GM21390 (cell line): Measurements from ENCODE around the gene AFTPH.
A peak's percentile ranks its signal among the peaks of the same experiment; 100 is the strongest.

Experiments
- ATAC-seq: cut with Tn5 transposase; IDR thresholded peaks from one replicate; pipeline ENCODE4 v1.9.1; 2021; ENCODE audit not compliant: unreplicated experiment

The AFTPH gene

GRCh38 chr2:64629329-64629781 lies 105.2 kb downstream of the AFTPH start:
- ATAC-seq = no peak

GRCh38 chr2:64629875-64630274 lies 105.7 kb downstream of the AFTPH start:
- ATAC-seq = no peak

- ATAC-seq = no peak
Observed at GRCh38 chr2:64630752-64631151, 106.6 kb downstream of the AFTPH start.

- ATAC-seq = no peak
Observed at GRCh38 chr2:64631771-64632170, 107.6 kb downstream of the AFTPH start.

- no peak for ATAC-seq
Observed at GRCh38 chr2:64632835-64633819, 109.0 kb downstream of the AFTPH start.

- ATAC-seq = no peak
Observed at GRCh38 chr2:64634345-64635267, 110.5 kb downstream of the AFTPH start.

GRCh38 chr2:64635976-64636911 lies 112.1 kb downstream of the AFTPH start:
- ATAC-seq = peak; percentile 63

GRCh38 chr2:64637000-64637635 lies 113.0 kb downstream of the AFTPH start:
- ATAC-seq = peak; percentile 48

GRCh38 chr2:64637931-64638330 lies 113.8 kb downstream of the AFTPH start:
- ATAC-seq = no peak

- ATAC-seq = no peak
Observed at GRCh38 chr2:64638502-64639120, 114.5 kb downstream of the AFTPH start.

- no peak for ATAC-seq
Observed at GRCh38 chr2:64639691-64640090, 115.6 kb downstream of the AFTPH start.

GRCh38 chr2:64640153-64641044 lies 116.3 kb downstream of the AFTPH start:
- no peak for ATAC-seq

- no peak for ATAC-seq
Observed at GRCh38 chr2:64641599-64641998, 117.5 kb downstream of the AFTPH start.
